ENCODE measurements around the gene COMMD6.

COMMD6 gene

GRCh38 chr13:75482070-75482819, 55.4 kb downstream of the COMMD6 start, which contains the start of gene TBC1D4:
TBC1D4 (minus strand) TSS chr13:75482169; CDS start chr13:75481767, 402 bp downstream.
- H3K4me1 ChIP-seq (ENCODE audit: insufficient read depth, insufficient read length) = no peaks in the 10 kb centered on the region
- H3K4me3 ChIP-seq (ENCODE audit: insufficient read length, low read depth) = peak within 1 kb of the TSS; percentile 68
- no peak for TF ChIP-seq SUZ12 (IDR thresholded peaks at IDR 0.05; ENCODE audit: extremely low read depth, insufficient read depth, insufficient read length)
- no peak for TF ChIP-seq ZNF274 (IDR thresholded peaks at IDR 0.05; ENCODE audit: low read depth, low read length)
- TF ChIP-seq YY1 (IDR thresholded peaks at IDR 0.05; ENCODE audit: insufficient read depth, insufficient read length) = no peak
- no peaks in the 10 kb centered on the region for H3K36me3 ChIP-seq (ENCODE audit: insufficient read depth, insufficient read length, low read length)
- H3K27me3 ChIP-seq (ENCODE audit: insufficient read depth, insufficient read length) = peaks cover 4% of the 10 kb centered on the region
- H3K9me3 ChIP-seq (ENCODE audit: insufficient read depth, low read length) = no peaks in the 10 kb centered on the region
- H3K9ac ChIP-seq (ENCODE audit: insufficient read length, low read depth) = peak within 1 kb of the TSS; percentile 79
- peak; percentile 87 for DNase-seq (ENCODE audit: low read depth, low spot score)

- Histone ChIP-seq H3K27me3 (ENCODE audit: insufficient read depth, insufficient read length) (peaks cover 4% of the 10 kb centered on the region), H3K36me3 (ENCODE audit: insufficient read depth, insufficient read length, low read length) (no peaks in the 10 kb centered on the region), H3K9me3 (ENCODE audit: insufficient read depth, low read length) (no peaks in the 10 kb centered on the region), H3K4me1 (ENCODE audit: insufficient read depth, insufficient read length) (no peaks in the 10 kb centered on the region), H3K9ac (ENCODE audit: insufficient read length, low read depth) (peak overlapping the region; percentile 79), H3K4me3 (ENCODE audit: insufficient read length, low read depth) (peak overlapping the region; percentile 68)
- TF ChIP-seq YY1 (IDR thresholded peaks at IDR 0.05; ENCODE audit: insufficient read depth, insufficient read length) (no peak), SUZ12 (IDR thresholded peaks at IDR 0.05; ENCODE audit: extremely low read depth, insufficient read depth, insufficient read length) (no peak)
- no peak for DNase-seq (ENCODE audit: low read depth, low spot score)
These were observed 56.2 kb downstream of the COMMD6 start for GRCh38 chr13:75481176-75482069.

- Histone ChIP-seq H3K4me1 (ENCODE audit: insufficient read depth, insufficient read length) (no peaks in the 10 kb centered on the region), H3K9me3 (ENCODE audit: insufficient read depth, low read length) (no peaks in the 10 kb centered on the region), H3K4me3 (ENCODE audit: insufficient read length, low read depth) (peak overlapping the region; percentile 68), H3K27me3 (ENCODE audit: insufficient read depth, insufficient read length) (peaks cover 4% of the 10 kb centered on the region), H3K9ac (ENCODE audit: insufficient read length, low read depth) (peak overlapping the region; percentile 63), H3K36me3 (ENCODE audit: insufficient read depth, insufficient read length, low read length) (no peaks in the 10 kb centered on the region)
- TF ChIP-seq YY1 (IDR thresholded peaks at IDR 0.05; ENCODE audit: insufficient read depth, insufficient read length) = no peak
- TF ChIP-seq ZNF274 (IDR thresholded peaks at IDR 0.05; ENCODE audit: low read depth, low read length) = no peak
- TF ChIP-seq SUZ12 (IDR thresholded peaks at IDR 0.05; ENCODE audit: extremely low read depth, insufficient read depth, insufficient read length) = no peak
- DNase-seq (ENCODE audit: low read depth, low spot score) = no peak
These were observed 56.9 kb downstream of the COMMD6 start for GRCh38 chr13:75480671-75481175.

GRCh38 chr13:75479102-75479740, 58.4 kb downstream of the COMMD6 start:
- TF ChIP-seq ZNF274 (IDR thresholded peaks at IDR 0.05; ENCODE audit: low read depth, low read length) (no peak), YY1 (IDR thresholded peaks at IDR 0.05; ENCODE audit: insufficient read depth, insufficient read length) (no peak), SUZ12 (IDR thresholded peaks at IDR 0.05; ENCODE audit: extremely low read depth, insufficient read depth, insufficient read length) (no peak)
- DNase-seq (ENCODE audit: low read depth, low spot score) = no peak
- H3K9ac ChIP-seq (ENCODE audit: insufficient read length, low read depth) = no peak overlapping the region
- no peaks in the 10 kb centered on the region for H3K9me3 ChIP-seq (ENCODE audit: insufficient read depth, low read length)
- no peak overlapping the region for H3K4me3 ChIP-seq (ENCODE audit: insufficient read length, low read depth)
- H3K36me3 ChIP-seq (ENCODE audit: insufficient read depth, insufficient read length, low read length) = no peaks in the 10 kb centered on the region
- H3K27me3 ChIP-seq (ENCODE audit: insufficient read depth, insufficient read length) = peaks cover 4% of the 10 kb centered on the region
- H3K4me1 ChIP-seq (ENCODE audit: insufficient read depth, insufficient read length) = no peaks in the 10 kb centered on the region

- H3K4me3 ChIP-seq (ENCODE audit: insufficient read length, low read depth) = no peak overlapping the region
- TF ChIP-seq YY1 (IDR thresholded peaks at IDR 0.05; ENCODE audit: insufficient read depth, insufficient read length) = no peak
- TF ChIP-seq SUZ12 (IDR thresholded peaks at IDR 0.05; ENCODE audit: extremely low read depth, insufficient read depth, insufficient read length) = no peak
- TF ChIP-seq ZNF274 (IDR thresholded peaks at IDR 0.05; ENCODE audit: low read depth, low read length) = no peak
- no peaks in the 10 kb centered on the region for H3K4me1 ChIP-seq (ENCODE audit: insufficient read depth, insufficient read length)
- no peak for DNase-seq (ENCODE audit: low read depth, low spot score)
- H3K9ac ChIP-seq (ENCODE audit: insufficient read length, low read depth) = no peak overlapping the region
- H3K9me3 ChIP-seq (ENCODE audit: insufficient read depth, low read length) = no peaks in the 10 kb centered on the region
- H3K27me3 ChIP-seq (ENCODE audit: insufficient read depth, insufficient read length) = peaks cover 4% of the 10 kb centered on the region
- H3K36me3 ChIP-seq (ENCODE audit: insufficient read depth, insufficient read length, low read length) = no peaks in the 10 kb centered on the region
These were observed 59.0 kb downstream of the COMMD6 start for GRCh38 chr13:75478659-75479058.

Data from NT2/D1 (cell line).